HepG2 (cell line): Measurements from ENCODE around the gene SAPCD2. TPM values are rescaled to one million over a fixed set of nuclear protein-coding genes. Genes with fewer than 3 reads are reported as not detected.

Experiments
- KAT8 ChIP-seq: IDR thresholded peaks from 2 replicates; pipeline ENCODE4 v1.6.1; 2016; ENCODE audit warnings: missing genetic modification reagents, missing compliant biosample characterization
- KDM1A ChIP-seq: IDR thresholded peaks from 2 replicates; pipeline ENCODE4 v1.6.1; 2016; ENCODE audit warnings: missing compliant biosample characterization
- KDM3A ChIP-seq: IDR thresholded peaks from 2 replicates; pipeline ENCODE4 v1.6.1; 2018; ENCODE audit warnings: low read depth, missing compliant biosample characterization
- KLF12 ChIP-seq: sonication (generic); formaldehyde crosslinking; IDR thresholded peaks from 2 replicates; pipeline ENCODE4 v1.4.0; 2020; ENCODE audit warnings: missing genetic modification reagents, borderline replicate concordance
- KLF6 ChIP-seq: IDR thresholded peaks from 2 replicates; pipeline ENCODE4 v1.8.0; 2016; ENCODE audit warnings: missing biosample characterization, missing genetic modification reagents
- KLF9 ChIP-seq: IDR thresholded peaks from 2 replicates; pipeline ENCODE4 v1.6.1; 2016; ENCODE audit warnings: low read depth
- NONO ChIP-seq, 2 experiments: fragments of 450-650 bp in 1 of 2; sonication (generic) in 1 of 2; formaldehyde crosslinking in 1 of 2; IDR thresholded peaks in 1 of 2; conservative IDR thresholded peaks in 1 of 2; 2 replicates each; pipeline versions ENCODE4 v1.6.1 to v1.8.0; 2017 to 2022; ENCODE audit warnings: mild to moderate bottlenecking in 1 of 2, missing genetic modification reagents in 1 of 2, moderate library complexity in 1 of 2
- SALL1 ChIP-seq: sonication (generic); formaldehyde crosslinking; IDR thresholded peaks from 2 replicates; pipeline ENCODE4 v1.8.0; 2022; ENCODE audit warnings: mild to moderate bottlenecking, missing genetic modification reagents
- SP1 ChIP-seq, 2 experiments: fragments of 450-650 bp in 1 of 2; sonication (generic) in 1 of 2; formaldehyde crosslinking in 1 of 2; IDR thresholded peaks; 2 replicates each; pipeline versions ENCODE4 v1.4.0 to v1.6.1; 2016 to 2020; ENCODE audit warnings: missing genetic modification reagents in 1 of 2
- SPEN ChIP-seq: sonication (generic); formaldehyde crosslinking; IDR thresholded peaks from 2 replicates; pipeline ENCODE4 v1.5.1; 2020; ENCODE audit warnings: low read depth, mild to moderate bottlenecking, missing genetic modification reagents
- SSRP1 ChIP-seq: IDR thresholded peaks from 2 replicates; pipeline ENCODE4 v1.6.1; 2016; ENCODE audit warnings: control low read depth
- ZBTB7B ChIP-seq: sonication (generic); formaldehyde crosslinking; IDR thresholded peaks from 2 replicates; pipeline ENCODE4 v1.4.0; 2020; ENCODE audit warnings: missing genetic modification reagents
- ZMYM4 ChIP-seq: sonication (generic); formaldehyde crosslinking; IDR thresholded peaks from 2 replicates; pipeline ENCODE4 v1.8.1; 2023; ENCODE audit warnings: mild to moderate bottlenecking, missing genetic modification reagents
- ZNF160 ChIP-seq: sonication (generic); formaldehyde crosslinking; IDR thresholded peaks from 2 replicates; pipeline ENCODE4 v1.8.0; 2022; ENCODE audit warnings: mild to moderate bottlenecking, inconsistent platforms, missing genetic modification reagents
- ZNF20 ChIP-seq: sonication (generic); formaldehyde crosslinking; IDR thresholded peaks from 2 replicates; pipeline ENCODE4 v1.4.0; 2020; ENCODE audit warnings: mild to moderate bottlenecking, moderate library complexity, missing genetic modification reagents
- ZNF225 ChIP-seq: sonication (generic); formaldehyde crosslinking; IDR thresholded peaks from 2 replicates; pipeline ENCODE4 v1.4.0; 2020; ENCODE audit warnings: mild to moderate bottlenecking, missing genetic modification reagents
- ZNF446 ChIP-seq: sonication (generic); formaldehyde crosslinking; IDR thresholded peaks from 2 replicates; pipeline ENCODE4 v1.5.0; 2020; ENCODE audit warnings: mild to moderate bottlenecking, missing genetic modification reagents
- ZNF550 ChIP-seq: sonication (generic); formaldehyde crosslinking; IDR thresholded peaks from 2 replicates; pipeline ENCODE4 v1.4.0; 2020; ENCODE audit warnings: mild to moderate bottlenecking, missing genetic modification reagents, borderline replicate concordance
- polyA plus RNA-seq, 8 experiments: library from polyadenylated mRNA; depleted of rRNA in 3 of 8; stranded (reverse) in 7 of 8; unstranded in 1 of 8; fragments of >200 nt; fragmentation: Illumina TruSeq in 4 of 8; extraction: Trizol in 4 of 8; gene quantifications; 2 replicates each; pipeline versions ENCODE4 v1.2.1 to v1.2.3, GENCODE V29; 2011 to 2016; ENCODE audit warnings: low read depth in 4 of 8, missing spikeins in 1 of 8, mixed read lengths in 1 of 8; ENCODE audit not compliant: insufficient read depth in 1 of 8
- total RNA-seq, 5 experiments: library from RNA; depleted of rRNA; stranded (reverse); fragments of >200 nt; fragmentation: Illumina TruSeq; extraction: Trizol; gene quantifications; 2 replicates each; pipeline ENCODE4 v1.2.3, GENCODE V29; 2016; ENCODE audit warnings: low read depth in 1 of 5
- TF ChIP-seq, protein P1 (sequence below), 2 experiments: sonication (generic) in 1 of 2; formaldehyde crosslinking in 1 of 2; IDR thresholded peaks; 2 replicates each; pipeline versions ENCODE4 v1.6.1 to v1.9.0; 2014 to 2022; ENCODE audit warnings: antibody characterized with exemption in 1 of 2, borderline replicate concordance in 1 of 2, inconsistent platforms in 1 of 2, low read depth in 1 of 2, missing genetic modification reagents in 1 of 2
- TF ChIP-seq, protein P2 (sequence below): sonication (generic); formaldehyde crosslinking; IDR thresholded peaks from 2 replicates; pipeline ENCODE4 v1.5.0; 2020; ENCODE audit warnings: mild to moderate bottlenecking, missing genetic modification reagents, borderline replicate concordance

Gene SAPCD2
- total and polyA plus RNA-seq, 2 of the 13 experiments (the other 11 are each of a cell fraction or from before 2014, with no cell fraction given): 21.9 to 42.8 TPM

DNA sequence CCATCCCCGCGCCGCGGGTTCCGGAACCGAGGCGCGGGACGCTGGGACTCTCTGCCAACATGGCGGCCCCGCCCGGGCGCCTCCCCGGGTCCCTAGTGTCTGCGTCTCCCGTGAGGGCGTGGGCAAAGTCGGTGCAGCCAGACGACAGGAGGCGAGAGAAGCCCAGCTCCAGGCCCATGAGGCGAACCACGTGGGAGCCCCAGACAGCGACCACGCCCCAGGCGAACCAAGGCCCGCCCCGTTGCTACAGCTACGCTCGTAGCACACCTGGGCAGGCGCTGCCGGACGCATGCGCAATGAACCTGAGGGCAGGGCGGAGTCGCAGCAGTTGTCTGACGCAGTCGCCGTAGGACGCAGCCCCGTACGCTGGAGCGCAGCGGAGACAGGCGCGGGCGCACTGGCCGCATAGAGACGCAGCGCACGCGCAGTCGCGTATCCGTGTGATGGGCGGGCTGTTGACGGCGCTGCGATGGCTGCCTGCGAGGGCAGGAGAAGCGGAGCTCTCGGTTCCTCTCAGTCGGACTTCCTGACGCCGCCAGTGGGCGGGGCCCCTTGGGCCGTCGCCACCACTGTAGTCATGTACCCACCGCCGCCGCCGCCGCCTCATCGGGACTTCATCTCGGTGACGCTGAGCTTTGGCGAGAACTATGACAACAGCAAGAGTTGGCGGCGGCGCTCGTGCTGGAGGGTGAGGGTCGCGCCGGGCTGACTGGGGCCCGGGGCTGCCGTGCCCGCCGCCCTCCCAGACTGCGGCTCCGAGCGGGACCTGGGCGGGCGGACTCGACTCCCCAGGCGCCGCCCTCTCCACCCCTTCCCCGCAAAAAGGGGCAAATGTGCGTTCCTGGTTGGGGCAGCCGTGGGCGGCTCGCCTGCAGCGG is 16.4 kb upstream of the SAPCD2 start, which contains the start of gene MAN1B1 (continued):
- TF ChIP-seq KAT8 (CRISPR knock-in tag) (peak; percentile 85), ZNF446 (CRISPR knock-in tag) (no peak), KDM1A (CRISPR knock-in tag) (no peak; the same call in 1 of the 2 replicates), ZNF160 (no peak), NONO (IDR thresholded peaks at IDR 0.05) (no peak), NONO (CRISPR knock-in tag; conservative IDR thresholded peaks at IDR 0.05) (peak; percentile 80), ZNF20 (CRISPR knock-in tag) (no peak), KLF12 (CRISPR knock-in tag) (0 out of 2 replicates have a peak, but pooled peaks have one; percentile 27), KDM3A (CRISPR knock-in tag) (0 out of 2 replicates have a peak, but pooled peaks have one; percentile 64), SPEN (CRISPR knock-in tag) (peak; percentile 83), ZNF550 (no peak), SP1 (IDR thresholded peaks at IDR 0.05) (no peak), SP1 (CRISPR knock-in tag; IDR thresholded peaks at IDR 0.05) (peak; percentile 58), ZBTB7B (CRISPR knock-in tag) (peak; percentile 43; the same call in 1 of the 2 replicates), SALL1 (CRISPR knock-in tag) (peak; percentile 57; the same call in 1 of the 2 replicates), ZNF225 (CRISPR knock-in tag) (no peak), KLF6 (CRISPR knock-in tag) (peak; percentile 56; the same call in 1 of the 2 replicates), KLF9 (CRISPR knock-in tag) (peak; percentile 93; the same call in 1 of the 2 replicates), SSRP1 (CRISPR knock-in tag) (no peak), ZMYM4 (CRISPR knock-in tag) (no peak)
- TF ChIP-seq, protein P1, sequence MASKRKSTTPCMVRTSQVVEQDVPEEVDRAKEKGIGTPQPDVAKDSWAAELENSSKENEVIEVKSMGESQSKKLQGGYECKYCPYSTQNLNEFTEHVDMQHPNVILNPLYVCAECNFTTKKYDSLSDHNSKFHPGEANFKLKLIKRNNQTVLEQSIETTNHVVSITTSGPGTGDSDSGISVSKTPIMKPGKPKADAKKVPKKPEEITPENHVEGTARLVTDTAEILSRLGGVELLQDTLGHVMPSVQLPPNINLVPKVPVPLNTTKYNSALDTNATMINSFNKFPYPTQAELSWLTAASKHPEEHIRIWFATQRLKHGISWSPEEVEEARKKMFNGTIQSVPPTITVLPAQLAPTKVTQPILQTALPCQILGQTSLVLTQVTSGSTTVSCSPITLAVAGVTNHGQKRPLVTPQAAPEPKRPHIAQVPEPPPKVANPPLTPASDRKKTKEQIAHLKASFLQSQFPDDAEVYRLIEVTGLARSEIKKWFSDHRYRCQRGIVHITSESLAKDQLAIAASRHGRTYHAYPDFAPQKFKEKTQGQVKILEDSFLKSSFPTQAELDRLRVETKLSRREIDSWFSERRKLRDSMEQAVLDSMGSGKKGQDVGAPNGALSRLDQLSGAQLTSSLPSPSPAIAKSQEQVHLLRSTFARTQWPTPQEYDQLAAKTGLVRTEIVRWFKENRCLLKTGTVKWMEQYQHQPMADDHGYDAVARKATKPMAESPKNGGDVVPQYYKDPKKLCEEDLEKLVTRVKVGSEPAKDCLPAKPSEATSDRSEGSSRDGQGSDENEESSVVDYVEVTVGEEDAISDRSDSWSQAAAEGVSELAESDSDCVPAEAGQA (IDR thresholded peaks at IDR 0.05; ENCODE audit: low read depth): peak; percentile 72; the same call in 1 of the 2 replicates
- TF ChIP-seq, protein P1 (CRISPR knock-in tag; IDR thresholded peaks at IDR 0.05; ENCODE audit: borderline replicate concordance): no peak
- TF ChIP-seq, protein P2, sequence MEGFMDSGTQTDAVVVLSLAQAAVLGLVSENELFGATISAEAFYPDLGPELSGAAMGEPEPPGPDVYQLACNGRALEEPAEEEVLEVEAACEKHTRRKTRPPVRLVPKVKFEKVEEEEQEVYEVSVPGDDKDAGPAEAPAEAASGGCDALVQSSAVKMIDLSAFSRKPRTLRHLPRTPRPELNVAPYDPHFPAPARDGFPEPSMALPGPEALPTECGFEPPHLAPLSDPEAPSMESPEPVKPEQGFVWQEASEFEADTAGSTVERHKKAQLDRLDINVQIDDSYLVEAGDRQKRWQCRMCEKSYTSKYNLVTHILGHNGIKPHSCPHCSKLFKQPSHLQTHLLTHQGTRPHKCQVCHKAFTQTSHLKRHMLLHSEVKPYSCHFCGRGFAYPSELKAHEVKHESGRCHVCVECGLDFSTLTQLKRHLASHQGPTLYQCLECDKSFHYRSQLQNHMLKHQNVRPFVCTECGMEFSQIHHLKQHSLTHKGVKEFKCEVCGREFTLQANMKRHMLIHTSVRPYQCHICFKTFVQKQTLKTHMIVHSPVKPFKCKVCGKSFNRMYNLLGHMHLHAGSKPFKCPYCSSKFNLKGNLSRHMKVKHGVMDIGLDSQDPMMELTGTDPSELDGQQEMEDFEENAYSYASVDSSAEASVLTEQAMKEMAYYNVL: no peak
